PC-3 (cell line): ENCODE results near the gene CBFA2T2. TPM values are rescaled to one million over a fixed set of nuclear protein-coding genes. Genes with fewer than 3 reads are reported as not detected.

Experiments
- ATAC-seq: fragments of 200-7000 bp; cut with Tn5 transposase; 2 replicates; pipeline ENCODE4 v1.9.1; 2020; ENCODE audit warnings: mild to moderate bottlenecking, moderate library complexity
- BruUV-seq: library from RNA; stranded (reverse); fragments of 400-500 nt; replicated peaks from 2 replicates; lab custom pipeline; 2021; lab: Mats Ljungman, UMichigan
- CTCF ChIA-PET: fragments of 300-600 bp; sonication (Branson Sonifier 250); formaldehyde crosslinking; loops from one replicate; lab custom pipeline; 2022; ENCODE audit warnings: antibody characterized with exemption; lab: Charles Lee
- POLR2A ChIA-PET: fragments of 300-600 bp; sonication (Branson Sonifier 250); formaldehyde crosslinking; loops from one replicate; lab custom pipeline; 2022; ENCODE audit warnings: antibody characterized with exemption; ENCODE audit not compliant: unreplicated experiment; lab: Charles Lee
- DNase-seq: peaks from one replicate; pipeline ENCODE4 v3.0.0-alpha.2; 2015
- H2AFZ ChIP-seq: fragments of 300-600 bp; sonication (generic); 2 replicates; pipeline ENCODE4 v1.6.0; 2016; ENCODE audit warnings: antibody characterized with exemption, low read length
- H3F3A ChIP-seq: fragments of 300-600 bp; sonication (generic); one replicate; pipeline ENCODE4 v1.6.0; 2017; ENCODE audit warnings: antibody characterized with exemption, low read length, control low read depth, mild to moderate bottlenecking; ENCODE audit not compliant: unreplicated experiment
- H3K27ac ChIP-seq: fragments of 300-600 bp; sonication (generic); 2 replicates; pipeline ENCODE4 v1.5.1; 2016; ENCODE audit warnings: mild to moderate bottlenecking, low read length
- H3K27me3 ChIP-seq: fragments of 300-600 bp; sonication (generic); 2 replicates; pipeline ENCODE4 v1.6.1; 2016; ENCODE audit warnings: low read length, mixed read lengths
- H3K36me3 ChIP-seq: fragments of 300-600 bp; sonication (generic); 2 replicates; pipeline ENCODE4 v1.6.1; 2016; ENCODE audit warnings: low read depth, mixed run types, low read length, mixed read lengths
- H3K4me1 ChIP-seq: fragments of 300-600 bp; sonication (generic); 2 replicates; pipeline ENCODE4 v1.5.1; 2016; ENCODE audit warnings: low read length; ENCODE audit not compliant: insufficient read depth
- H3K4me2 ChIP-seq: fragments of 300-600 bp; sonication (generic); 2 replicates; pipeline ENCODE4 v1.6.0; 2016; ENCODE audit warnings: low read length
- H3K4me3 ChIP-seq: fragments of 300-600 bp; sonication (generic); 2 replicates; pipeline ENCODE4 v1.5.1; 2016; ENCODE audit warnings: mild to moderate bottlenecking, low read length, mixed read lengths
- H3K79me2 ChIP-seq: fragments of 300-600 bp; sonication (generic); 2 replicates; pipeline ENCODE4 v1.6.1; 2017; ENCODE audit warnings: low read length, mixed read lengths
- H3K9ac ChIP-seq: fragments of 300-600 bp; sonication (generic); 2 replicates; pipeline ENCODE4 v1.6.0; 2016; ENCODE audit warnings: mild to moderate bottlenecking, low read length
- H3K9me2 ChIP-seq: fragments of 300-600 bp; sonication (generic); replicated peaks from 2 replicates; pipeline ENCODE4 v1.6.1; 2016; ENCODE audit warnings: mixed run types, low read length, mixed read lengths
- H3K9me3 ChIP-seq: fragments of 300-600 bp; sonication (generic); 2 replicates; pipeline ENCODE4 v1.6.1; 2016; ENCODE audit warnings: low read length, mixed read lengths
- H4K20me1 ChIP-seq: fragments of 300-600 bp; sonication (generic); 2 replicates; pipeline ENCODE4 v1.6.1; 2016; ENCODE audit warnings: low read length, mixed read lengths
- CTCF ChIP-seq: fragments of 300-600 bp; sonication (generic); conservative IDR thresholded peaks from 2 replicates; pipeline ENCODE4 v1.5.1; 2017; ENCODE audit warnings: antibody characterized with exemption, low read depth, mild to moderate bottlenecking, low read length
- EZH2 ChIP-seq: fragments of 300-600 bp; sonication (generic); IDR thresholded peaks from one replicate; pipeline ENCODE4 v1.6.1; 2017; ENCODE audit warnings: antibody characterized with exemption, mild to moderate bottlenecking, low read length; ENCODE audit not compliant: unreplicated experiment
- EZH2phosphoT487 ChIP-seq: fragments of 300-600 bp; sonication (generic); IDR thresholded peaks from 2 replicates; pipeline ENCODE4 v1.6.1; 2018; ENCODE audit warnings: mild to moderate bottlenecking, antibody characterized with exemption, low read length, borderline replicate concordance
- intact Hi-C: fragments of 100-400 bp; cut with micrococcal nuclease; formaldehyde crosslinking; loops from 2 replicates; pipeline ENCODE4 v1.9.0; 2023
- total RNA-seq: library from RNA; depleted of rRNA; stranded (reverse); fragments of >200 nt; gene quantifications from 2 replicates; pipeline ENCODE4 v1.2.3, GENCODE V29; 2014

The CBFA2T2 gene
- total RNA-seq, 1 experiment from 2014 or later = 9.7 TPM

- Histone ChIP-seq H3F3A (no peaks in the 10 kb centered on the region), H3K4me2 (0 out of 2 replicates have a peak overlapping the region, but pooled peaks have one; percentile 16), H3K27me3 (no peaks in the 10 kb centered on the region), H3K79me2 (no peaks in the 10 kb centered on the region), H3K9ac (no peak overlapping the region), H3K9me3 (no peaks in the 10 kb centered on the region), H3K4me3 (no peak overlapping the region), H3K27ac (no peak overlapping the region), H3K36me3 (no peaks in the 10 kb centered on the region; the same call in 1 of the 2 replicates), H2AFZ (no peak overlapping the region), H4K20me1 (no peaks in the 10 kb centered on the region), H3K9me2 (no peaks in the 10 kb centered on the region), H3K4me1 (peaks cover 29% of the 10 kb centered on the region)
- ATAC-seq (peak; percentile 66), DNase-seq (peak; percentile 69)
- CTCF ChIA-PET = interaction anchor here (0.6 to 1.8 kb wide), 5 partner anchors 13 to 208 kb away, joined by 3 to 14 read pairs (median 4); partner anchors contain the start of gene ACTL10
- TSS peak; percentile 14 for BruUV-seq
- POLR2A ChIA-PET = no interaction called here
- no peak for TF ChIP-seq EZH2
- no peak for TF ChIP-seq EZH2phosphoT487
- peak; percentile 92 for TF ChIP-seq CTCF
- intact Hi-C loops = loop anchor here (1.0 kb wide), 1 partner anchor 196 kb away; no protein-coding TSS in a partner anchor
Observed at GRCh38 chr20:33653218-33653899, 163.5 kb downstream of the CBFA2T2 start.

GRCh38 chr20:33653900-33654596 is 164.2 kb downstream of the CBFA2T2 start:
- Histone ChIP-seq H3K9me3 (no peaks in the 10 kb centered on the region), H3K9me2 (no peaks in the 10 kb centered on the region), H2AFZ (no peak overlapping the region), H3K36me3 (no peaks in the 10 kb centered on the region; the same call in 1 of the 2 replicates), H3F3A (no peaks in the 10 kb centered on the region), H3K27ac (no peak overlapping the region), H3K4me2 (no peak overlapping the region), H3K4me1 (peaks cover 23% of the 10 kb centered on the region), H3K4me3 (no peak overlapping the region), H4K20me1 (no peaks in the 10 kb centered on the region), H3K27me3 (no peaks in the 10 kb centered on the region), H3K9ac (no peak overlapping the region), H3K79me2 (no peaks in the 10 kb centered on the region)
- TF ChIP-seq CTCF (no peak), EZH2phosphoT487 (no peak), EZH2 (no peak)
- ChIA-PET POLR2A (interaction anchor here (0.8 kb wide), 1 partner anchor 197 kb away, joined by 3 read pairs; no protein-coding TSS in a partner anchor), CTCF (interaction anchor here (1.1 to 1.8 kb wide), 4 partner anchors 127 to 209 kb away, joined by 3 to 14 read pairs (median 4); no protein-coding TSS in a partner anchor)
- BruUV-seq = no TSS peak
- peak; percentile 62 for DNase-seq
- intact Hi-C loops = loop anchor here (1.0 kb wide), 1 partner anchor 197 kb away; no protein-coding TSS in a partner anchor
- ATAC-seq = peak; percentile 33
